Pancreas (tissue), 10 donors: Measurements from ENCODE around the gene TMUB1. TPM values are rescaled to one million over a fixed set of nuclear protein-coding genes. Genes with fewer than 3 reads are reported as not detected.

Experiments used
- ATAC-seq, 4 donors: fragments of 200-7000 bp; cut with Tn5 transposase; one replicate each; pipeline versions ENCODE4 v1.8.0 to v1.9.1; 2020; ENCODE audit warnings: mild to moderate bottlenecking in 4 of 4, moderate library complexity in 4 of 4
- DNase-seq, 6 donors: peaks; one replicate each; pipeline ENCODE4 v3.0.0-alpha.2; 2020
- FAIRE-seq: peaks from 2 replicates; lab custom pipeline; 2012; peaks lifted over from hg19 to GRCh38; lab: Jason Lieb, UNC
- H3K27ac ChIP-seq, 4 donors: fragments of 200-600 bp; sonication (generic); 1 replicate in 3 of 4; 2 replicates in 1 of 4; pipeline versions ENCODE4 v1.5.0 to v1.8.0; 2020
- H3K27me3 ChIP-seq, 4 donors: fragments of 200-600 bp; one replicate each; pipeline ENCODE4 v1.8.0; 2021
- H3K36me3 ChIP-seq, 3 donors: fragments of 200-600 bp; sonication (generic) in 1 of 3; one replicate each; pipeline versions ENCODE4 v1.5.0 to v1.8.0; 2020 to 2021
- H3K4me1 ChIP-seq, 3 donors: fragments of 200-600 bp; one replicate each; pipeline ENCODE4 v1.8.0; 2021
- H3K4me3 ChIP-seq, 4 donors: fragments of 200-600 bp; sonication (generic) in 2 of 4; one replicate each; pipeline versions ENCODE4 v1.5.0 to v1.8.0; 2020 to 2021
- H3K9me3 ChIP-seq, 4 donors: fragments of 200-600 bp; one replicate each; pipeline ENCODE4 v1.8.0; 2021
- WGBS, 2 donors: extraction: QIAGEN DNeasy Blood & Tissue Kit; methylation state at CpG; one replicate each; pipeline ENCODE4 v1.1.7; 2013; 5-methylcytosine and 5-hydroxymethylcytosine counted together
- intact Hi-C, 3 donors: fragments of 100-400 bp; cut with DNase I; formaldehyde crosslinking; loops; one replicate each; pipeline versions ENCODE4 v1.11.1 to v1.14.2; 2022
- polyA plus RNA-seq, 2 donors: library from polyadenylated mRNA; stranded (reverse); fragments of 200-250 nt; gene quantifications; one replicate each; pipeline ENCODE4 v1.2.3, GENCODE V29; 2013
- total RNA-seq, 6 donors: library from RNA; stranded (reverse); fragmentation: NEBNext Ultra II Directional in 4 of 6; extraction: Animal tissue kit (Norgen Biotek cat#: 25700) in 4 of 6; gene quantifications; one replicate each; pipeline versions ENCODE4 v1.2.1 to v1.2.4, GENCODE V29; 2021 to 2023
- TF ChIP-seq, protein P1 (sequence below), 4 donors: fragments of 200-600 bp; sonication (generic) in 3 of 4; IDR thresholded peaks; one replicate each; pipeline versions ENCODE4 v1.5.0 to v1.8.0; 2021; ENCODE audit warnings: antibody characterized with exemption in 4 of 4
- donor health status: healthy with polysubstance abuse.
- donor health status: DM: no; HTN: no; CAD: no; lungs with moderate emphysema.
- donor health status: DM: no; HTN: no; CAD: no.
- donor health status: control.
- donor health status: control.
- donor health status: Bipolar disorder and iron deficiency.
- donor health status: DM: yes; HTN: yes; CAD: no.
- donor health status: DM: no; HTN: no; CAD: no.
- donor health status: DM: no; HTN: no; CAD: no.
- donor health status: DM: yes; HTN: yes; CAD: no.

TMUB1 gene
- total and polyA plus RNA-seq, 8 donors, result 34.5 to 103 (median 44.1) TPM

DNA sequence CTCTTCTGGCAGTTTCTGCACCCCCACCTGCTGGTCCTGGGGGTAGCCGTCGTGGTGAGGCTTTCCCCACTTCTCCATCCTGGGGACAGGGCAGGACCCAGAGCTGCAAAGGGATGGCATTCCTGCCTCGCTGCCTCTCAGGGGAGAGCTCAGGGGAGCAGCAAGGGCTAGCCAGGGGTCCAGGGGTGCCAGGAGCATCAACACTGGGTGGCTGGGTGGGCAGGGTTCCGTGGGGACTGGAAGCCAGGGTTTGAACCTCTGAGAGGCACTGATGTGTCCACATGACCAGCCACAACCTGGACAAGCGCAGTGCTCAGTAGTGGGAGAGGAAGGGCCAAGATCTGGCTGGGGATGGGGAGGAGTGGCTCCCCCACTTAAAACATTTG lies 49.4 kb downstream of the TMUB1 start:
- Histone ChIP-seq H3K9me3 (no peaks in the 10 kb centered on the region), H3K27me3 (no peaks in the 10 kb centered on the region), H3K4me1 (peaks cover 0 to 3% (median 0%) of the 10 kb centered on the region in 3 donors), H3K27ac (no peak overlapping the region), H3K36me3 (peaks cover 0 to 16% (median 0%) of the 10 kb centered on the region in 3 donors), H3K4me3 (no peak overlapping the region)
- FAIRE-seq, result no peak
- intact Hi-C loops, result loop anchor here in 1 of 3 donors (5.0 kb wide), 1 partner anchor 78 kb away; no protein-coding TSS in a partner anchor
- DNase-seq, result peak in 1 of 6 donors; percentile 59
- TF ChIP-seq, protein P1, sequence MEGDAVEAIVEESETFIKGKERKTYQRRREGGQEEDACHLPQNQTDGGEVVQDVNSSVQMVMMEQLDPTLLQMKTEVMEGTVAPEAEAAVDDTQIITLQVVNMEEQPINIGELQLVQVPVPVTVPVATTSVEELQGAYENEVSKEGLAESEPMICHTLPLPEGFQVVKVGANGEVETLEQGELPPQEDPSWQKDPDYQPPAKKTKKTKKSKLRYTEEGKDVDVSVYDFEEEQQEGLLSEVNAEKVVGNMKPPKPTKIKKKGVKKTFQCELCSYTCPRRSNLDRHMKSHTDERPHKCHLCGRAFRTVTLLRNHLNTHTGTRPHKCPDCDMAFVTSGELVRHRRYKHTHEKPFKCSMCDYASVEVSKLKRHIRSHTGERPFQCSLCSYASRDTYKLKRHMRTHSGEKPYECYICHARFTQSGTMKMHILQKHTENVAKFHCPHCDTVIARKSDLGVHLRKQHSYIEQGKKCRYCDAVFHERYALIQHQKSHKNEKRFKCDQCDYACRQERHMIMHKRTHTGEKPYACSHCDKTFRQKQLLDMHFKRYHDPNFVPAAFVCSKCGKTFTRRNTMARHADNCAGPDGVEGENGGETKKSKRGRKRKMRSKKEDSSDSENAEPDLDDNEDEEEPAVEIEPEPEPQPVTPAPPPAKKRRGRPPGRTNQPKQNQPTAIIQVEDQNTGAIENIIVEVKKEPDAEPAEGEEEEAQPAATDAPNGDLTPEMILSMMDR (IDR thresholded peaks at IDR 0.05), result no peak
- 79 to 88% methylated on average over 5 of the region's 5 CpGs for WGBS, 2 donors
- no peak for ATAC-seq

DNA sequence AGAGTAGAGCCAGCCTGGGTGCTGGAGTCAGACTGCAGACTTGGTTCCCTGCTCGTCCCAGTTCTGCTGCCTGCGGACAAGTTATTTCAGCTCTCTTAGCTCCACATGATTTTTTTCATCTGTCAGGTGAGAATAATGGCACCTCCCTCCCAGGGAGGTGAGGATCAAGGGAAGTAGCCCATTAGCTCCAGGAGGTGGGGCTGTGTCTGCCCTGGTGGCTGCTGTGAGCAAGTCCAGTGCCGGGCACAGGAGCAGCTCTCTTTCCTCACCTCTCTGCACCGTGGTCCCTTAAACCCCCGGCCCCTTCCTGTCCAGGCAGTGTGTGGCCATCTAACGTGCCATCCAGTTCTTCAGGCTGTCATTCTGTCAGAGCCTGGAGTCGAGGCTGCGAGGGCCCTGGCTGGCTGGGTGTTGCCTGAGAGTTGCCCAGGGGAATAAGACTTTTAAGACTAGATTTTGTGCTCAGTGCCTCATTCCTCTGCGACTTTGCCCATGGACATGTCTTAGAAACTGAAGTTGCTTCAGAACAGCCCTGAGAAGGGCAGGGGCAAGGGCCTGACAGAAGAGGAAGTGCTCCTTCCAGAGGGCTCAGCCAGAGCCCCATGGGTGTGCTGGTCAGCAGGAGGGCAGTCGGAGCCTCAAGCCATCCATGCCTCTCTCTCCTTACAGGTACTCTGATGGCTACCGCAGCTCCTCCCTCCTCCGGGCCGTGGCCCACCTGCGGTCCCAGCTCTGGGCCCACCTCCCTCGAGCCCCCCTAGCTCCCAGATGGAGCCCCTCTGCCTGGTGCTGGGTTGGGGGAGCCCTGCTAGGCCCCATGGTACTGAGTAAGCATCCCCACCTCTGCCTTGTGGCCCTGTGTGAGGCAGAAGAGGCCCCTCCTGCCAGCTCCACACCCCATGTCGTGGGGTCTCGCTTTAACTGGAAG lies 50.1 kb downstream of the TMUB1 start:
- intact Hi-C loops, result loop anchor here in 1 of 3 donors (5.0 kb wide), 1 partner anchor 79 kb away; no protein-coding TSS in a partner anchor
- Histone ChIP-seq H3K27me3 (no peaks in the 10 kb centered on the region), H3K4me1 (peaks cover 0 to 3% (median 0%) of the 10 kb centered on the region in 3 donors), H3K27ac (no peak overlapping the region), H3K36me3 (peaks cover 0 to 16% (median 0%) of the 10 kb centered on the region in 3 donors), H3K4me3 (no peak overlapping the region), H3K9me3 (no peaks in the 10 kb centered on the region)
- DNase-seq (peak in 1 of 6 donors; percentile 65), FAIRE-seq (no peak), ATAC-seq (no peak)
- TF ChIP-seq, protein P1 (IDR thresholded peaks at IDR 0.05), result no peak
- WGBS, 2 donors, result 85 to 89% methylated on average over 17 of the region's 17 CpGs

Other genes starting within 250 kb of the TMUB1 start
- gene AOC1, start 231.0 kb downstream of the TMUB1 start, total RNA-seq, result 1 to 10 TPM in 1 of 6 donors, under 1 TPM in 5; 0.12 to 7.1 (median 0.46) TPM
- gene AOC1, start 231.0 kb downstream of the TMUB1 start, polyA plus RNA-seq, result under 1 TPM; 0.21 to 0.30 TPM
- gene KCNH2, start 105.2 kb downstream of the TMUB1 start, total RNA-seq, result 1 to 10 TPM; 1.4 to 4.4 (median 3.0) TPM
- gene KCNH2, start 105.2 kb downstream of the TMUB1 start, polyA plus RNA-seq, result 10 to 100 TPM in 1 of 2 donors, 1 to 10 TPM in 1; 7.4 to 27.9 TPM
- 1 to 10 TPM; 1.0 to 5.1 (median 3.1) TPM for gene NOS3, start 92.5 kb downstream of the TMUB1 start, total RNA-seq
- 10 to 100 TPM in 1 of 2 donors, 1 to 10 TPM in 1; 6.0 to 12.5 TPM for gene NOS3, start 92.5 kb downstream of the TMUB1 start, polyA plus RNA-seq
- under 1 TPM in 5 of 6 donors, not detected in 1; 0.06 to 0.46 (median 0.20) TPM for gene ATG9B, start 59.0 kb downstream of the TMUB1 start, total RNA-seq
- 1 to 10 TPM in 1 of 2 donors, under 1 TPM in 1; 0.72 to 1.5 TPM for gene ATG9B, start 59.0 kb downstream of the TMUB1 start, polyA plus RNA-seq
- gene ABCB8, start 55.0 kb downstream of the TMUB1 start, total RNA-seq, result 10 to 100 TPM in 3 of 6 donors, 1 to 10 TPM in 3; 6.1 to 18.5 (median 10.1) TPM
- gene ABCB8, start 55.0 kb downstream of the TMUB1 start, polyA plus RNA-seq, result 10 to 100 TPM; 23.6 to 29.0 TPM
- gene ASIC3, start 35.0 kb downstream of the TMUB1 start, total RNA-seq, result 1 to 10 TPM in 1 of 6 donors, under 1 TPM in 5; 0.47 to 2.1 (median 0.71) TPM
- 1 to 10 TPM; 7.0 to 8.7 TPM for gene ASIC3, start 35.0 kb downstream of the TMUB1 start, polyA plus RNA-seq
- gene CDK5, start 25.6 kb downstream of the TMUB1 start, total RNA-seq, result 1 to 10 TPM; 3.7 to 7.0 (median 4.8) TPM
- gene CDK5, start 25.6 kb downstream of the TMUB1 start, polyA plus RNA-seq, result 1 to 10 TPM; 4.6 to 7.8 TPM
- 100 to 1,000 TPM in 1 of 6 donors, 10 to 100 TPM in 5; 69.2 to 117 (median 85.5) TPM for gene SLC4A2, start 23.9 kb downstream of the TMUB1 start, total RNA-seq
- 100 to 1,000 TPM; 188 to 211 TPM for gene SLC4A2, start 23.9 kb downstream of the TMUB1 start, polyA plus RNA-seq
- gene FASTK, start 2.7 kb downstream of the TMUB1 start, total RNA-seq, result 10 to 100 TPM; 23.5 to 51.1 (median 35.9) TPM
- 100 to 1,000 TPM; 178 to 265 TPM for gene FASTK, start 2.7 kb downstream of the TMUB1 start, polyA plus RNA-seq
- gene AGAP3, start 3.0 kb upstream of the TMUB1 start, total RNA-seq, result 10 to 100 TPM; 41.5 to 81.0 (median 54.7) TPM
- 10 to 100 TPM; 89.8 to 93.9 TPM for gene AGAP3, start 3.0 kb upstream of the TMUB1 start, polyA plus RNA-seq
- gene GBX1, start 84.2 kb upstream of the TMUB1 start, total RNA-seq, result not detected
- gene GBX1, start 84.2 kb upstream of the TMUB1 start, polyA plus RNA-seq, result not detected
- not detected for gene ASB10, start 103.8 kb upstream of the TMUB1 start, total RNA-seq
- not detected for gene ASB10, start 103.8 kb upstream of the TMUB1 start, polyA plus RNA-seq
- gene H2BK1, start 127.0 kb upstream of the TMUB1 start, total RNA-seq, result not detected
- gene H2BK1, start 127.0 kb upstream of the TMUB1 start, polyA plus RNA-seq, result not detected
- 10 to 100 TPM in 4 of 6 donors, 1 to 10 TPM in 2; 7.1 to 13.6 (median 11.9) TPM for gene ABCF2, start 143.7 kb upstream of the TMUB1 start, total RNA-seq
- 10 to 100 TPM in 1 of 2 donors, 1 to 10 TPM in 1; 9.7 to 10.9 TPM for gene ABCF2, start 143.7 kb upstream of the TMUB1 start, polyA plus RNA-seq
- gene CHPF2, start 149.0 kb upstream of the TMUB1 start, total RNA-seq, result 10 to 100 TPM; 12.8 to 27.9 (median 18.9) TPM
- gene CHPF2, start 149.0 kb upstream of the TMUB1 start, polyA plus RNA-seq, result 10 to 100 TPM; 35.3 to 38.6 TPM
- 10 to 100 TPM; 13.0 to 30.8 (median 15.3) TPM for gene SMARCD3, start 165.2 kb upstream of the TMUB1 start, total RNA-seq
- gene SMARCD3, start 165.2 kb upstream of the TMUB1 start, polyA plus RNA-seq, result 10 to 100 TPM; 46.6 to 69.9 TPM